ENCODE results near the gene JPH3.

GRCh38 chr16:87727346-87727745, 125.0 kb downstream of the JPH3 start:
- no peak for TF ChIP-seq CTCF (conservative IDR thresholded peaks at IDR 0.05)
- TF ChIP-seq ZFX (IDR thresholded peaks at IDR 0.05), result no peak

All from C4-2B (cell line).